BJ (cell line): Measurements from ENCODE around the gene C2orf72. TPM values are rescaled to one million over a fixed set of nuclear protein-coding genes. Genes with fewer than 3 reads are reported as not detected.

ENCODE experiments used
- CTCF ChIA-PET: fragments of 350-600 bp; formaldehyde crosslinking; extraction: SDS; loops from one replicate; lab custom pipeline; 2021; ENCODE audit warnings: antibody characterized with exemption, inconsistent platforms; lab: Yijun Ruan, JAX
- POLR2A ChIA-PET: fragments of 300-600 bp; sonication (Branson Sonifier 250); formaldehyde crosslinking; extraction: SDS; loops from one replicate; lab custom pipeline; 2021; ENCODE audit warnings: antibody characterized with exemption; lab: Charles Lee
- DNase-seq: peaks from one replicate; pipeline ENCODE4 v3.0.0-alpha.2; 2011; ENCODE audit warnings: low read depth
- H3K27me3 ChIP-seq: 2 replicates; pipeline ENCODE4 v1.6.0; 2011; ENCODE audit warnings: low read length; ENCODE audit not compliant: control insufficient read depth, insufficient read depth
- H3K36me3 ChIP-seq: 2 replicates; pipeline ENCODE4 v1.5.1; 2011; ENCODE audit warnings: low read length; ENCODE audit not compliant: control insufficient read depth, insufficient read depth
- H3K4me3 ChIP-seq: 2 replicates; pipeline ENCODE4 v1.5.1; 2011; ENCODE audit warnings: low read depth, mild to moderate bottlenecking, control low read depth, low read length
- polyA plus RNA-seq: library from polyadenylated mRNA; depleted of rRNA; stranded (reverse); fragments of >200 nt; gene quantifications from 2 replicates; pipeline ENCODE4 v1.2.3, GENCODE V29; 2011; rRNA removed
- TF ChIP-seq, protein P1 (sequence below): IDR thresholded peaks from 2 replicates; pipeline ENCODE4 v1.5.1; 2011; ENCODE audit warnings: low read depth, mild to moderate bottlenecking, control low read depth, inconsistent platforms, low read length, moderate library complexity; ENCODE audit not compliant: insufficient read depth

C2orf72 gene
- polyA plus RNA-seq, 1 experiment: 0.17 TPM

DNA sequence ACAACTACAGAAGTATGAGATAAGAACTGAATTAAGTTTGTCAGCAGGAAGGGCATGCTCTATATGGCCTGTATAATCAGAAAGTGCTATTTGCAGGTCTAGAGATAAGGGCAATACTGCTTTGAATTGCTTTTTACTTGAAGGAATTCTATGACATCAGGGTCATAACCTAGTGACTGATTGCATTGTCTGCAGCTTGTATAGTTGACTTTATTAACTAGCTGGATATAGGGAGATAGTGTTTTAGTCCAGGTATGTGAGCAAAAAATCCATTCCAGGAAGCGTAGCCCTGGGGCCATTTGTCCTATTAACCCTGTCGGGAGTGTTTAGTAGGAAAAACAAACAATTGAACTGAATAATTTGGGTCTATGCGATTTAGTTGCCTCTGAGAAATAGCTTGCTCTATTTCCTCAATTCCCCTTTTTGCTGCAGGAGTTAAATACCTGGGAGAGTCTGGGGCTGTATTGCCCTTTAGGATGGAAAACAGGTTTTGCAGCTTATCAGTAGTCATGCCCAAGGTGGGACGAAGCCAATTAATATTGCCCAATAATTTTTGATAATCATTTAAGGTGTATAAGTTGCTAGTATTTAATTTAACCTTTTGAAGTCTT, 57.5 kb downstream of the C2orf72 start:
- DNase-seq: no peak
- H3K36me3 ChIP-seq: peaks cover 6% of the 10 kb centered on the region; the same call in 1 of the 2 replicates
- no peak overlapping the region for H3K4me3 ChIP-seq
- CTCF ChIA-PET: interaction anchor here (0.8 to 3.9 kb wide), 3 partner anchors 9 to 307 kb away, joined by 3 to 15 read pairs (median 8); no protein-coding TSS in a partner anchor
- H3K27me3 ChIP-seq: no peaks in the 10 kb centered on the region
- POLR2A ChIA-PET: no interaction called here
- TF ChIP-seq, protein P1, sequence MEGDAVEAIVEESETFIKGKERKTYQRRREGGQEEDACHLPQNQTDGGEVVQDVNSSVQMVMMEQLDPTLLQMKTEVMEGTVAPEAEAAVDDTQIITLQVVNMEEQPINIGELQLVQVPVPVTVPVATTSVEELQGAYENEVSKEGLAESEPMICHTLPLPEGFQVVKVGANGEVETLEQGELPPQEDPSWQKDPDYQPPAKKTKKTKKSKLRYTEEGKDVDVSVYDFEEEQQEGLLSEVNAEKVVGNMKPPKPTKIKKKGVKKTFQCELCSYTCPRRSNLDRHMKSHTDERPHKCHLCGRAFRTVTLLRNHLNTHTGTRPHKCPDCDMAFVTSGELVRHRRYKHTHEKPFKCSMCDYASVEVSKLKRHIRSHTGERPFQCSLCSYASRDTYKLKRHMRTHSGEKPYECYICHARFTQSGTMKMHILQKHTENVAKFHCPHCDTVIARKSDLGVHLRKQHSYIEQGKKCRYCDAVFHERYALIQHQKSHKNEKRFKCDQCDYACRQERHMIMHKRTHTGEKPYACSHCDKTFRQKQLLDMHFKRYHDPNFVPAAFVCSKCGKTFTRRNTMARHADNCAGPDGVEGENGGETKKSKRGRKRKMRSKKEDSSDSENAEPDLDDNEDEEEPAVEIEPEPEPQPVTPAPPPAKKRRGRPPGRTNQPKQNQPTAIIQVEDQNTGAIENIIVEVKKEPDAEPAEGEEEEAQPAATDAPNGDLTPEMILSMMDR: no peak

Other genes starting within 250 kb of the C2orf72 start
- gene ITM2C, start 172.6 kb upstream of the C2orf72 start, polyA plus RNA-seq: 524 and 885 TPM in 2 replicates
- gene GPR55, start 112.3 kb upstream of the C2orf72 start, polyA plus RNA-seq: not detected in 2 replicates
- gene SPATA3, start 41.4 kb upstream of the C2orf72 start, polyA plus RNA-seq: not detected in 2 replicates
- 153 and 206 TPM in 2 replicates for gene PSMD1, start 19.3 kb downstream of the C2orf72 start, polyA plus RNA-seq
- gene HTR2B, start 87.5 kb downstream of the C2orf72 start, polyA plus RNA-seq: 0.92 and 1.8 TPM in 2 replicates
- gene ARMC9, start 161.1 kb downstream of the C2orf72 start, polyA plus RNA-seq: 66.4 and 83.1 TPM in 2 replicates